NCI-H82 (cell line): ENCODE measurements around the gene MARK4.
"Not testable (repeated sequence)": the region's sequence is repeated elsewhere in the genome, so short reads cannot be mapped to it uniquely, and the experiment has no call there.

Experiments
- DNase-seq: peaks from one replicate; lab custom pipeline; 2025; lab: John Stamatoyannopoulos, UW

MARK4 gene

GRCh38 chr19:45250832-45251451 lies at the start of gene MARK4:
TSS of gene MARK4 (plus strand) at chr19:45251271. CDS start at chr19:45251589, 318 bp downstream.
- DNase-seq: peak; percentile 75

- DNase-seq: no peak
Measured at GRCh38 chr19:45202637-45203036, 48.4 kb upstream of the MARK4 start.

GRCh38 chr19:45205810-45206209 lies 45.3 kb upstream of the MARK4 start:
- DNase-seq: no peak

DNA sequence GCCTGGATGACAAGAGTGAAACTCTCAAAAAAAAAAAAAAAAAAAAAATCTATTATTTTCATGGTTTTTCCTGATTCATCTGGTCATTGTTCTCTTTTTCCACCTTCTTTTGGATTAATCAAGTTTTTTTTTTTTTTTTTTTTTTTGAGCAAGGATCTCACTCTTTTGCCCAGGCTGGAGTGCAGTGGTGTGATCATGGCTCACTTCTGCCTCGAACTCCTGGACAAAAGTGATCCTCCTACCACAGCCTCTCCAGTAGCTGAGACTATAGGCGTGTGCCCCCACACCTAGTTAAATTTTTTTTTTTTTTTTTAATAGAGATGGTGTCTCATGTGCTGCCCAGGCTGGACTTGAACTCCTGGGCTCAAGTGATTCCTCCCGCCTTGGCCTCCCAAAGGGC lies 44.7 kb upstream of the MARK4 start:
- DNase-seq: no peak

DNA sequence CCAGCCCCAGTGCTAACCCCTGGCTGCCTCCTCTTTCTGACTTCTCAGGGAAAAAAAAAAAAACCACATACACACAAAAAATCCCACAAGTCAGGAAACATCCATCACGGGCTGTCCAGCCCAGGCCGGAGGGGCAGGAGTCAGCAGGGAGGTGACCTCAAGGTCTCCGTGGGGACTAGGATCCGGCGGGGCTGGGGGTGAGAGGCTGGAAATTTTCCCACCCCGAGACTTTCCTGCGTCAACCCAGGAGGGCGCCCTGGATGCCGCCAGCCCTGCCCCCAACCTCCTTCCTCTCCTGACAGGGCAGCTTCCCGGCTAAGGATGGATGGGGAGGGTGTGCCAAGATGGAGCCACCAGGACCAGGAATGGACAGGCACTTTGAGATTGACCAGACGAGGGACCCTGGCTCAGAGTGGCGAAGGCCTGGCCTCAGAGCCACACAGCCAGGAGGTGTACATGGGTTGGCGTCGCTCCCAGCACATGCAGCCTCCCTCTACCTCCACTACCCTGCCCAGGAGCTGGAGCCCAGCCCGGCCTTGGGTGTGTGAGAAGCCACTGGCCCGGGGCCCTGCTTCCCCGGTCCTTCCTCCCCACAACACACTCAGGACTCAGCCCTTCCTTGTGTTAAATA lies 39.2 kb upstream of the MARK4 start:
- DNase-seq: no peak

- no peak for DNase-seq
Measured at GRCh38 chr19:45213031-45213430, 38.0 kb upstream of the MARK4 start.

DNA sequence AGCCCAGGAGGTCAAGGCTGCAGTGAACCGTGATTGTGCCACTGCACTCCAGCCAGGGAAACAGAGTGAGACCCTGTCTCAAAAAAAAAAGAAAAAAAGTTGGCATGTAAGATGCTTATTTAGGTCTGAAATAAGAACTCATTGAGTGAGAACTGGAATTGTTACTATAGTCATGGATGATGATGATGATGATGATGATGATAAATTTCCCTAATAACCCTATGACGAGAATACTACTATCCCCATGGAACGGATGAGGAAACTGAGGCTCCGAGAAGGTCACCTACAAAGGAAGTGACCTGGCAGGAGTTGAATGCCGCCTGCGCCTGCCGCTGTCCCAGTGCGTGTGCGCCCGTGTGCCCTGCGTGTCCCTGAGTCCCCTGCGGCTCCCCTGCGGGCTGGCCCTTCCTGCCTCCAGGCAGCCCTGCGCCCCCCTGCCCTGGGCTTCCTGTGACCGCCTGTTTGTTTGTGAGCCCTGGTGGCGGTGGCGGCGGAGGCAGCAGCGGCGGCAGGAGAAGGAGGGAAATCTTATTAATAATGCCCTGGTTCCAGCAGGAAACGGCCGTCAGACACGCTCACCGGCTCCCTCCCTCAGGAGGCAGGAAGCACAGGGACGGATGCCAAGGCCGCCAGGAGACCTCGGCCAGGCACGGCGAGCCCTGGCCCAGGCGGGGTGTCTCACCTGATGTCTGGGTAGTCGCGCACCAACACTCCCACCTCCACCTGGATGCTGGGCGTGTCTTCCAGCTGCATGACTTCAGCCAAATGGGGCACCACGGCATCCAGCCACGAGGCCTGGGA lies 35.5 kb upstream of the MARK4 start:
- peak; percentile 47 for DNase-seq

DNA sequence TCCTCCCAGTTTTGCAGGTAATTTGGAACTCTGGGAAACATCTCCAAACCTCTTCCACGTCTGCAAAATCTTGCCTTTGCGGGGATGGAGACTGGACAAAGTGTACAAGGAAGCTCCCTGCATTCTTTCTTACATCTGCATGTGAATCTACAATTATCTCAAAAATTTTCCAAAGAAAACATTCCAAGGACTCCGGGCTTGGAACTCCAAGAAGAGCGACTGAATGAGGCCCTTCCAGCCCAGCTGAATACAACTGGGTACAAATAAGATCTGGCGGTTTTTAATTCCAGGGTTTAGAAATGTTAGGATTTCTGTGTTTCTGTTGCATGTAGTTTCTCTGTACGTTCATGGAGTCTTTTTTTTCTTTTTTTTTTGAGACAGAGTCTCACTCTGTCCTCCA lies 34.4 kb upstream of the MARK4 start:
- no peak for DNase-seq

- DNase-seq: no peak
Measured at GRCh38 chr19:45217193-45217956, 33.7 kb upstream of the MARK4 start.

- no peak for DNase-seq
Measured at GRCh38 chr19:45217957-45218334, 33.1 kb upstream of the MARK4 start.

GRCh38 chr19:45218426-45218825 lies 32.6 kb upstream of the MARK4 start:
- DNase-seq: no peak

- DNase-seq: no peak
Measured at GRCh38 chr19:45218911-45219743, 31.9 kb upstream of the MARK4 start.

- no peak for DNase-seq
Measured at GRCh38 chr19:45222724-45223123, 28.3 kb upstream of the MARK4 start.

- no peak for DNase-seq
Measured at GRCh38 chr19:45223879-45224278, 27.2 kb upstream of the MARK4 start.

DNA sequence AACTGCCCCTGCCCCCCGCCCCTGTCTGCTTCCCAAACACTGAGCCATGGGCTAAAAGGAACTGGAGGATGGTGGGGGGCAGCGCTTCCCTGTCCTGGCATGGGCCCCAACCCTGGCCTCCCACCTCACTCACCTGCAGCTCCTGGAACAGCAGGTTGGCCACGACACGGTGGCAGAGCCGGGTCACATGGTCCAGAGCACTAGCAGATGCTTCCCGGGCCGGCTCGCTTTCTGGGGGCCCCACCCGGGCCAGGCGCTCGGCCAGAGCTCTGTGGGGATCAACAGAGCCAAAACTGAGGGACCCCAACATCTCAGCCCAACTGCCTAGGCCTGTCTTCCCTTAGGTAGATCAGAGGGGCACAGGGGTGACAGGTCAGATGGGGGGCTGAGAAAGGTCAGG lies 26.4 kb upstream of the MARK4 start:
- DNase-seq: no peak

DNA sequence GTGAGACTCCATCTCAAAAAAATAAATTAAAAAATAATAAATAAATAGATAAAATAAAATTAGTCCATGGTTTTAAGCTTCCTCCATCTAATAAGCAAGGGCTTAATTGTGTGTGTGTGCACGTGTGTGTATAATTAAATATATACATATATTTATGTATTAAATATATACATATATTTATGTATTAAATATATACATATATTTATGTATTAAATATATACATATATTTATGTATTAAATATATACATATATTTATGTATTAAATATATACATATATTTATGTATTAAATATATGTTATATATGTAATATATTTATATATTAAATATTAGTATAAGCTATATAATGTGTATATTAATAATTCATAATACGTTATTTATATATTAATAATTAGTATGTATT lies 22.0 kb upstream of the MARK4 start:
- not testable (repeated sequence) for DNase-seq

DNA sequence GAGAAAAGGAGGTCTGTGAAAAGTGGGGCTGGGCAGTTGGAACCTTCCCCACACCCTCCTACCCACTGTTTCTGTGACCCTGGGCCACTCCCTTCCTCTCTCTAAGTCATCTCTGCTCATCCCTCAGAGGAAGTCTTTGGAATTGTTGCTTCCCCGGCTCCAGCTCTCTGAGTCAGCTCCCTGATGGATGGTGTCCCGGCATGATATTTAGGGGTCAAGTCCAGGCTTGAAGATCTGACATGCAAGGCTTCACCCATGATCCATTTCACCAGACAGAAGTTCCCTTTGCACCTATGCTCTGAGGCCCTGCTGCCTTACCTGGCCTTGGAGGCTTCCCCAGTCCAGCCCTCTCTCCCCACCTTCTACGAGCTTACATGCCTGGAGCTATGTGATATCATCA lies 19.2 kb upstream of the MARK4 start:
- no peak for DNase-seq

GRCh38 chr19:45234089-45234869 lies 16.8 kb upstream of the MARK4 start:
- DNase-seq: no peak

DNA sequence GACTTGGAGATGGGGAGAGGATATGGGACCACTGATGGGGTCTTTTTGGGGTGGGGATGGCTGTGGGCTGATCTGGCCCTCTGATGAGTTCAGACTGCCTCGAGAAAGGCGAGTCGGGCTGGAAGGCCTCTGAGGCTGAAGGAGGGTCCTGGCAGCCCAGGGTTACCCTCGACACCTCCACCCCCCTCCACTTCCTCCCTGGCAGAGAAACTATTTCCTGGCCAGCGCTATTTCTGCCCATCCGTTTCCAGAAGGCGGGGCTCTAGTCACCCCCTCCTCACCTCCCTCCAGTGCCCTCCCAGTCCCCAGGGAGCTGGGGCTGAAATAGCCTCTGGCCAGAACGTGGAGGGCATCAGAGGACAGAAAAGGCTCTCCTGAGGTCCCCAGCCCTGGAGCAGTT lies 15.6 kb upstream of the MARK4 start:
- DNase-seq: no peak

DNA sequence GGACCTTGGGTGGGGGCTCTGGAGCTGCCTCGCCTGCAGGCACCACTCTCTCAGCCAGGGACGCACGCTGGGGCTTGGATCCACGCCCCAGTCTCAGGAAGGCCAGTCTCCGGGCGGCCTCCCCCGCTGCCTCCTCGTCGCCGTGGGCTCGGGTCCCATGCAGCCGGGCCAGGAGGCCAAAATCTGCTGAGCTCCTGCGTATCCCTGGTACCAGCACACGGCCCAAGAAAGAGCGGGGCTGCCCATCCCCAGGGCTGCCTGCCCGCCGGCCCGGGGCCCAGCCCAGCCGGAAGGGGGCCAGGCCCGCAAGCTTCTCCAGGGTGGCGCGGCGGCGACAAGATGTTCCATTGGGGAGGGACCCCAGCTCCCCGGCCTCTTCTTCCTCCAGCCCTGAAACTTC lies 12.5 kb upstream of the MARK4 start:
- DNase-seq: no peak
